HG02759 (cell line): ENCODE data around the gene SUPT4H1.

Source experiments
- ATAC-seq: cut with Tn5 transposase; IDR thresholded peaks from one replicate; pipeline ENCODE4 v1.9.1; 2021; ENCODE audit warnings: mild to moderate bottlenecking, moderate library complexity; ENCODE audit not compliant: unreplicated experiment

SUPT4H1 gene

GRCh38 chr17:58381124-58382035, 29.4 kb upstream of the SUPT4H1 start:
- no peak for ATAC-seq

- ATAC-seq = no peak
Observed at GRCh38 chr17:58380207-58381123, 28.5 kb upstream of the SUPT4H1 start.

- ATAC-seq = no peak
Observed at GRCh38 chr17:58379511-58379824, 27.5 kb upstream of the SUPT4H1 start.

GRCh38 chr17:58378733-58379510, 26.9 kb upstream of the SUPT4H1 start:
- ATAC-seq = no peak

GRCh38 chr17:58377661-58378060, 25.7 kb upstream of the SUPT4H1 start:
- ATAC-seq = no peak

- ATAC-seq = no peak
Observed at GRCh38 chr17:58377093-58377601, 25.1 kb upstream of the SUPT4H1 start.

GRCh38 chr17:58376472-58377000, 24.5 kb upstream of the SUPT4H1 start:
- no peak for ATAC-seq

- no peak for ATAC-seq
Observed at GRCh38 chr17:58375811-58376210, 23.8 kb upstream of the SUPT4H1 start.

GRCh38 chr17:58375256-58375655, 23.3 kb upstream of the SUPT4H1 start:
- ATAC-seq = no peak

GRCh38 chr17:58373923-58374322, 21.9 kb upstream of the SUPT4H1 start:
- ATAC-seq = no peak

GRCh38 chr17:58373003-58373402, 21.0 kb upstream of the SUPT4H1 start:
- ATAC-seq = no peak

- no peak for ATAC-seq
Observed at GRCh38 chr17:58371300-58371950, 19.4 kb upstream of the SUPT4H1 start.

GRCh38 chr17:58370716-58371115, 18.7 kb upstream of the SUPT4H1 start:
- ATAC-seq = no peak

GRCh38 chr17:58370309-58370708, 18.3 kb upstream of the SUPT4H1 start:
- no peak for ATAC-seq

GRCh38 chr17:58369214-58370031, 17.4 kb upstream of the SUPT4H1 start:
- no peak for ATAC-seq

GRCh38 chr17:58368860-58369213, 16.8 kb upstream of the SUPT4H1 start:
- no peak for ATAC-seq

- ATAC-seq = no peak
Observed at GRCh38 chr17:58367461-58367860, 15.5 kb upstream of the SUPT4H1 start.

- no peak for ATAC-seq
Observed at GRCh38 chr17:58365980-58366595, 14.1 kb upstream of the SUPT4H1 start.
